ENCODE data around the gene ETV4.

ETV4 gene

GRCh38 chr17:43572368-43572980, 26.3 kb upstream of the ETV4 start:
- no peak for DNase-seq

- no peak for DNase-seq
Observed at GRCh38 chr17:43570518-43570928, 24.4 kb upstream of the ETV4 start.

DNA sequence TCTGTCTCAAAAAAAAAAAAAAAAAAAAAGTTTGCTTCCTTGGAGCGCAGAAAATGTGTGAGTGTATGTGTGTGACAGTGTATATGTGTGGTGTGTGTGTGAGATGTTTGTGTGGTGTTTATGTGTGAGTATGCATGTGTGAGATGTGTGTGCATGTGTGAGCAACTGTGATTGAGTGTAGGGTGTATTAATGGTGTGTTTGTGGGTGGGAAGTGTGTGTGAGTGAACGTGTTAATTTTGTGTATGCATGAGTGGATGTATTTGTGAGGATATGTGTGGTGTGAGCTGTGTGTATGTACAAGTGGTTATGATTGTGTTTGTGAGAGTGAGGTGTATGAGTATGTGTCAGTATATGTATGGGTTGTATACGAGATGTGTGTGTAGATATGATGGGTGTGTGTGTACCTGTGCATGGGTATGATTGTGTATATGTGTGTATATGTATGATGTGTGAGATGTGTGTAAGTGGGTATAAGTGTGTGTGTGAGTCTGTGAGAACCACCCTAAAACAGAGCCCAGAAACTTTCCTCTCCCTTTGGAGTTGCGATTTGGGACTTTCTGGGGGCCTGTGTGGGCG, 22.5 kb upstream of the ETV4 start:
- DNase-seq, result no peak

DNA sequence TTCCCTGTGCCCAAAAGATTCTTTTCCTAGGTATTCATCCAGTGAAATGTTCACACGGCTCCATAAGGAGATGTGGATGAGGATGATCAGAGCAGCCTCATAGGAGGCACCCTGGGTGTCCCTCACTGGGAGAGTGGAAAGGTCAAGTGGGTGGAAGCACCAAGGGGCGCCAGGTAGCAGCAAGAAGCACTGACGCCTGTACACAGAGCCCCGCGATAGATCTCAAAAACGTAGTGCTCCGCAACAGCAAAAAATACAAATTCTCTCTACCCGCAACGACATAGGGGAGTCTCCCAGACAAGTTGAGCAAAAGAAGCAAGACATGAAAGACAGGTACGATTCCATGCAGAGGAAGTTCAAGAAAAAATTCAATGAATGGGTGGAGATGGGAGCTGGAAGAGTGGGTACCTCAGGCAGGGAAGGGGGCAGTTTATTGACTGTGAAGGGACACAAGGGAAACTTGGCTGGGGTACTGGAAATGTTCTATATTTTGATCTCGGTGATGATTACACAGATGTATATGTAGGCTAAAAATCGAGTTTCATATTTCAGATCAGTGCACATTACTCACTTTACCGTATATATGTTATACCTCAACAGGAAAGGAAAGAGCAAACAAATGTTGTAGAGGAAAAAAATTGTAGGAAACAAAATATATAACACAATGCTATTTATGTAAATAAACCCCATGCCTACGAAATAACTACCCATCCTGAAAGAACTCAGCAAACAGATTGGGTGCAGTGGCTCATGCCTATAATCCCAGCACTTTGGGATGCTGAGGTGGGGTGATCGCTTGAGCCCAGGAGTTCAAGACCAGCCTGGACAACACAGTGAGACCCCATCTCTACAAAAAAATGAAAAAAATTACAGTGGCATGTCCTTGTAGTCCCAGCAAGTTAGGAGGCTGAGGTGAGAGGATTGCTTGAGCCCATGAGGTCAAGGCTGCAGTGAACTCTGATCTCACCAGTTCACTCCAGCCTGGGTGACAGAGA, 17.8 kb upstream of the ETV4 start:
- DNase-seq, result no peak

DNA sequence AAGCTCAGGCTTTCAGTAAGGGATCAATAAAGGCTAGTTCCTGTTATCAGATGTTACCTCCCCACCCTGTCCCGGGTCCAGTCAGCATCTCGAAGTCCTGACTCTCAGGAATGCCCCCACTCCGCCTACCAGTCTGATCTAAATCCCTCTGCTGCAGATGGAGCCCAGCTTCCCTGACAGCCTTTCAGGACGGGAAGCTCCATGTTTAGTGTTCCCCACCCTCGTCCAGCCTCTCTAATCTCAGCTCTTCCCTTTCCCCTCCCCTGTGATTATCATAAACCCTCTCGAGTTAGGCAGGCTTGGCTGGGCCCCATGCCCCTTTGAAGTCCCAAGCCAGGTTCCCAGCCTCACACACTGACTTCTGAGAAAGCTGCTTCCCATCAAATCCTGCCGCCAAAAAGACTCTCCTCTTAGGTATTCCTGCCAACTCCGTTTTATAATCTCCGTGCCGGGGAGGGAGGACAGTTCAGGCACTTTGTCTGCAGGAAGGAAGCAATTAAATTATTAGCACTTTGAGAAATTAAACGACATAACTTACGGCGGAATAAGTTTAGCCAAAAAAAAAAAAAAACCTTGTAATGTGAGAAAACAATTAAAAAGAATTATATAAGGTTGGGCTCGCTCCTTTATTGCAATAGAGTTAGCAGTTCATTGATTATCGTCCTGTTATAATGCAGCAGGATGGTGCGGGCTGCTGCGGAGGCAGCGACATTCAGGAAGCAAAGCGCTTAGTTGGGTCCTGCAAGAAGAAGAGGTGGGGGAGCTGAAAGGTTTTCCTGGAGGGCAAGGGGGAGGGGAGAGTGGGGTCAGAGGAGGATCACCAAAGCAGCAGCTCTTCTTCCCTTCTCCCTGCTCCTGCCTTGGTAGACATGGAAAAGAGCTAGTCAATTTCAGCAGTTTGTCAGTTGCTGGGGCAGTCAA, 16.8 kb upstream of the ETV4 start:
- no peak for DNase-seq

- DNase-seq, result no peak
Observed at GRCh38 chr17:43560461-43561427, 14.6 kb upstream of the ETV4 start.

DNA sequence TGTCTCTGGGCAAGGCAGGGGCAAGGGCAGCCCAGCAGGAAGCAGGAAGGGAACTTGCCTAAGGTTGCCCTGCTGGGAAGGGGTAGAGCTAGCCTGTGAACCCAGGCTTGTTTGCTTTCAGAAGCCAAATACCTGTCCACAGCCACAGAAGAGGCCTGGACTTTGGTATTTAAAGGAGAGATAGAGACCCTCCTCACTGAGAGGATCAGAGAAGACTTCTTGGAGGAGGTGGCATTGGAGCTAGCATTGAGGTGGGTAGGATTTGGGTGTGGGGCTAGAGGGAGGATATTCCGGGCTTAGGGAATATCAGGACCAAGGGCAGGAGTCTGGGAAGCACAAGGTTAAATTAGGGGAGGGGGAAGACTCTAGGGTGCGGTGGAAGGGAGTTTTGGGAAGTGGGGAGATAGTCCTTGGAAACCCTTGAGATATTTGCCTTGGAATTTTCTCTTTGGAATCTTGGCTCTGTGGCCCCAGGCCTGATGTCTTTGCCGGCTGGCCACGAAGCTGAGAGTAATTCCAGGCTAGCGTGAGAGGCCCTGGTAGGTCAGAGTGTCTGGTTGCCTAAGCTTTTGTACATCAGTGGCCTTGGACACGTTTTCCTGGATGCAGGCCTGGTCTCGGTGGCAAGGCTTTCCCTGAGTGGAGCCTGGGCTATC, 13.1 kb upstream of the ETV4 start:
- no peak for DNase-seq

GRCh38 chr17:43558805-43559160, 12.6 kb upstream of the ETV4 start:
- no peak for DNase-seq

DNA sequence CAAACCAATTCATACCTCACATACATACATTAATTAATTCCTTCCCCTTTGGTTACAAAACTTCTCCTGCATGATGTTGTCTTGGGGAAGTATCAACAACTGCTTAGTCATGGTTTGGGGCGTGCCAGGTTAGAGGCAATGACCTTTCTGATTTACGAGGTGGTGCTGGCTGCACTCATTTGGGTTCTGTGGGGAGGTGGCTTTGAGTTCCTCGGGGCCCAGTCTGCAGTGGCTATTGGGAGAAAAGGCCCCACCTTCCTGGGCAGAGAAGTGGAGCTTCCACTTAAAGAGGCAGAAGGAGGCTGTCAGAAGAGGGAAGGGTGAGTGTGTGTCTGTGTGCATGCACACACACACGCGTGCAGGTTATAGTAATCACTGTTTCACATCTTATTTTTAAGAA, 10.2 kb upstream of the ETV4 start:
- DNase-seq, result no peak

DNA sequence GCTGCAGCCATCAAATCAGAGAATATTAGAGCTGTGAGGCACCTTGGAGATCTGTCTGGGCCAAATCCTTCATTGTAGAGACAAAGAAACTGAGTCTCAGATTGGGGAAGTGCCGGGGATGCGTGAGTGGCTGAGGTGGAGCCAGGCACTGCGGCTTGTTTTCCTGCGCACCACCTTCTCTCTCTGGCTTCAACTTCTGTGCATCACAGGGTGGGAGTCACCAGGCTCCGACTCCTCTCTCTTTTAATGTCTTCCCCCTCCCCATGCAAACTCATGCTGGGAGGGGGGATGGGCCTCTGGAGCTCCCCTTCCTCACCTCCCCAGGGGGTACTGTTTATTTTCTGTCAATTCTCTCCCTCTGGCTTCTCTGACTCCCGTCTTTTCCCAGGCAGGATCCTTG, 8.7 kb upstream of the ETV4 start:
- DNase-seq, result no peak

DNA sequence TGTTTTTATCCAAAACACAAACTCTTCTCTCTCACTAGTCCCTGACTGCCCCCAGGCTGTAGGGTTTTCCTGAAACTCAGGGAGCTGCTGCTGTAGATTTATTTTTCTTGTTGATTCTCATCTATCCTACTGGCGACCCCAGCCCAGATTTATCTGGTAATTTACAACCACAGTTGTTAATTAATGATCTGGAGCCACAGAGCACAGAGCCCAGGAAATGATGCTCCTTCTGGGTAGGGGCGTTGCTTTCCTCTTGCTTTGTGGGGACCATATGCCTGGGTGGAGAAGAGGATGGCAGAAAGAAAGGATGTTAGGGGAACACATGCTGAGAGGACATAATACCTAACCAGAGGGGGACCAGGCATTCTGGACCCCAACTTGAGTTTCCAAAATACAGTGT, 7.4 kb upstream of the ETV4 start:
- no peak for DNase-seq

- no peak for DNase-seq
Observed at GRCh38 chr17:43552229-43552837, 6.2 kb upstream of the ETV4 start.

DNA sequence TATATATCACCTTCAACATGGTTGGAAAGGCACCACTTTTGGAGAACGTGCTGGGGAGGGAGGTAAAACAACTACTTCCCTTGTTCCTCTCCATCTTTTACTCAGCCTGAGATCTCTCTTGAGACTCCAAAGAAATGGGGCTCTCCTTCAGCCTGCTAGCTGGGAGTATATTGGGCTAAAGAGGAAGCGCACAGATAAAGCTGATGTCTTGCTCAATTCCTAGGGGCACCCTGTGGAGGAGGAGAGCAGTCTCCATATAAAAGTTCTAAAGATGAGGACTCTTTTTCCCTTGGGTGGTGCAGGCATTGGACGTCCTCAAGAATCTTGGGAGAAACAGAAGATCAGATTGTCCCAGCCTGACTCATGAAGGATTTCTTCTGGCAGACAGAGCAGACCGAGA, 4.6 kb upstream of the ETV4 start:
- no peak for DNase-seq

- no peak for DNase-seq
Observed at GRCh38 chr17:43549496-43549895, 3.4 kb upstream of the ETV4 start.

DNA sequence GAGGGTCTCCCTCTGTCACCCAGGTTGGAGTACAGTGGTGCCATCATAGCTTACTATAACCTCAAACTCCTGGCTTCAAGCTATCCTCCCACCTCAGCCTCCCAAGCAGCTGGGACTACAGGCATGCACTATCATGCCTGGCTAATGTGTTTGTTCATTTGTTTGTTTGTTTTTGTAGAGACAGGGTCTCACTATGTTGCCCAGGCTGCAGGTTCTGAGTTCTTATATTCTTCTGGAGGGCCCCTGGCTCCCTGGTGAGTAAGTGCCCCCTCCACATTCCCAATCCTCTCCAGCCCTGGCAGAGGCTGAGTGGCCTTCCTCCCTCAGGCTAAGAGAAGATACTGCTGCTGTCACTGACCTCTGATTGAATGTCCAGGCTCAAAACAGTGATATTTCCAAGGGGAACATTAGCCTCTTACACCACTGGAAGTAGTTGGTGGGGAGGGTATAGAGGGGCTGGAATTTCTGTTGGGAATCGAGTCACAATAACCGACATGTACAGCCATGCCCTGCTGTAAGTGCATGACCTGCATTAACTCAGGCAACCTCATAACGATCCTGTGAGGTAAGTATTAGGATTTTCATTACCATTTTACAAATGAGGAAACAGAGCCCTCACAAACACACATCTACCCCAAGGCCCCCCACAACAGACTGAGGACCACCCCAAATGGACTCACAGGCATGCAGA, 2.7 kb upstream of the ETV4 start:
- DNase-seq, result no peak

GRCh38 chr17:43547659-43548256, 1.6 kb upstream of the ETV4 start:
- DNase-seq, result no peak

- DNase-seq, result no peak
Observed at GRCh38 chr17:43547189-43547550, 1.0 kb upstream of the ETV4 start.

DNA sequence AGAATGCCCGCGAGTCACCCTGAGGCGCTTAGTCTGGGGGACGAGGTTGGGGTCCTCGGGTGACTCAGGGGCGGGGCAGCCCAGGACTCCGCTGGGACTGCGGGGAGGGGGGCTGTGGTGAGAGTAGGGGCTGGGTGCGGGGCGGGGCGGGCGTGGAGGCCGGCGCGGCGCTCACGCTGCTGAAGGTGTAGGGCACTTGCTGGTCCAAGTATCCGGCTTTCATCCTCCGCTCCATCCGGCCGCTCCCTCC, 832 bp downstream of the ETV4 start:
- peak; percentile 33 for DNase-seq

DNA sequence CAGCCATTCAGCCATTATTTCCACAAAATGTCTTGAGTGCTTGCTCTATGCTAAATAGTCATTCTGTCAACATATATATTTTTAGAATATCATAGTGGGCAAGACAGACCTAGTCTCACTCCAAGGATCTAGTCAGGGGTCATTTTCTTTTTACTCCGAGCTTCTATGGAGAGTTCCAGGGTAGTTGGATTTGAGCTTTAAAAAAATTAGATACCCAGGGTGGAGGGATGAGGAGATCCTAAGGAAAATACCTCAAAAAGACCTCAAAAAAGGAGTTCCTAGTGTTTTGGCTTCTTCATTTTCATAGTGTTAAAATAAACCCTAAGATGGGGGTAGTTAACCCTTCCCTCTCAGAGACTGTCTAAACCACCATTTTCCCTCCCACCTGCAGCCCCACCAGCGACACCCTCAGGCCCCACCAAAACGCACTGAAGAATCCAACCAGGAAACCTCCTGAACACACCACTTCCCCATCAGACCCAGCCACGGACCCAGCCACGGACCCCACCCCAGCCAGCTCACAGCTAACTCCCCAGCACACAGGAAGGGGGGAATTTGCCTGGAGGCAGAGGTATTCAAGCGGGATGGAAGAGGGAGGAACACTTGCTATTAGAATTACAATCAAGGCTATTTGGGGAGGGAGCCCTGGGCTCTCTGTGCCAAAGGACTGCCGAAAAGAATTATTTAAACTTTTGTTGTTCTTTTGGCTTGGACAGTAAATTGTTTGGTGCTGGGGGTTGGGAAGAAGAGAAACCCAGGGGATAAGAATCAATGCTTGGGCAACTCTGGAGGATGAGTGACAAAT, 2.2 kb downstream of the ETV4 start:
- DNase-seq, result no peak

Data from CD4-positive, alpha-beta T cell treated with Interleukin-17A for 4 hours (primary cell).